GM12892 (cell line): Measurements from ENCODE around the gene FAM222B.

Experiments used
- DNase-seq: peaks from one replicate; pipeline ENCODE4 v3.0.0; 2011; ENCODE audit not compliant: insufficient read length
- FAIRE-seq: peaks from 2 replicates; lab custom pipeline; 2011; peaks lifted over from hg19 to GRCh38; lab: Jason Lieb, UNC
- POLR2A ChIP-seq: IDR thresholded peaks from 2 replicates; pipeline ENCODE4 v1.6.1; 2011; ENCODE audit warnings: low read depth, low read length, control low read depth
- POLR2AphosphoS5 ChIP-seq: IDR thresholded peaks from 2 replicates; pipeline ENCODE4 v1.6.1; 2011; ENCODE audit warnings: low read depth, low read length, control low read depth
- TAF1 ChIP-seq: IDR thresholded peaks from 2 replicates; pipeline ENCODE4 v1.6.1; 2011; ENCODE audit warnings: low read depth, mild to moderate bottlenecking, control low read depth, low read length, borderline replicate concordance

FAM222B gene

GRCh38 chr17:28756049-28756804 lies 86.4 kb downstream of the FAM222B start:
- TF ChIP-seq POLR2AphosphoS5: no peak
- no peak for TF ChIP-seq POLR2A
- no peak for TF ChIP-seq TAF1
- DNase-seq (no peak), FAIRE-seq (no peak)

- FAIRE-seq (no peak), DNase-seq (no peak)
- TF ChIP-seq TAF1 (no peak), POLR2AphosphoS5 (no peak), POLR2A (no peak)
Observed at GRCh38 chr17:28755486-28755885, 87.1 kb downstream of the FAM222B start.

GRCh38 chr17:28751600-28752366 lies 90.8 kb downstream of the FAM222B start:
- no peak for FAIRE-seq
- peak; percentile 30 for TF ChIP-seq POLR2AphosphoS5
- no peak for TF ChIP-seq TAF1
- DNase-seq: no peak

GRCh38 chr17:28750178-28751047 lies 92.2 kb downstream of the FAM222B start:
- DNase-seq: peak; percentile 62
- TF ChIP-seq POLR2A (peak; percentile 42; the same call in 1 of the 2 replicates), TAF1 (no peak), POLR2AphosphoS5 (peak; percentile 67; the same call in 1 of the 2 replicates)
- FAIRE-seq: peak; percentile 82

GRCh38 chr17:28749516-28750177 lies 92.9 kb downstream of the FAM222B start:
- DNase-seq (no peak), FAIRE-seq (no peak)
- TF ChIP-seq POLR2AphosphoS5 (no peak; the same call in 1 of the 2 replicates), POLR2A (no peak)

GRCh38 chr17:28748852-28749515 lies 93.6 kb downstream of the FAM222B start:
- no peak; the same call in 1 of the 2 replicates for TF ChIP-seq POLR2AphosphoS5
- peak; percentile 28 for TF ChIP-seq POLR2A
- DNase-seq (no peak), FAIRE-seq (no peak)

GRCh38 chr17:28747801-28748750 lies 94.5 kb downstream of the FAM222B start:
- no peak for DNase-seq
- no peak for FAIRE-seq
- no peak for TF ChIP-seq POLR2A
- TF ChIP-seq POLR2AphosphoS5: no peak
- TF ChIP-seq TAF1: no peak

- TF ChIP-seq TAF1 (no peak), POLR2AphosphoS5 (no peak), POLR2A (no peak)
- DNase-seq (no peak), FAIRE-seq (no peak)
Observed at GRCh38 chr17:28747051-28747691, 95.4 kb downstream of the FAM222B start.

- TF ChIP-seq TAF1 (no peak), POLR2A (no peak; the same call in 1 of the 2 replicates), POLR2AphosphoS5 (no peak; the same call in 1 of the 2 replicates)
- DNase-seq: no peak
- FAIRE-seq: no peak
Observed at GRCh38 chr17:28746611-28747050, 96.0 kb downstream of the FAM222B start.
